HCT116 (cell line): Measurements from ENCODE around the gene IRF2.

Experiments used
- CTCF ChIP-seq, 3 experiments: fragments of 200-600 bp in 1 of 3; sonication (generic) in 1 of 3; IDR thresholded peaks in 2 of 3; conservative IDR thresholded peaks in 1 of 3; 2 replicates each; pipeline ENCODE4 v1.5.1; 2012 to 2017; ENCODE audit warnings: low read depth in 2 of 3, low read length in 2 of 3, antibody characterized with exemption in 1 of 3, borderline replicate concordance in 1 of 3, control low read depth in 1 of 3, mild to moderate bottlenecking in 1 of 3, mixed read lengths in 1 of 3, mixed run types in 1 of 3, moderate library complexity in 1 of 3; ENCODE audit not compliant: insufficient read depth in 1 of 3
- FOSL1 ChIP-seq: IDR thresholded peaks from 2 replicates; pipeline ENCODE4 v1.6.1; 2012; ENCODE audit warnings: low read depth
- JUND ChIP-seq: IDR thresholded peaks from 2 replicates; pipeline ENCODE4 v1.6.1; 2012

- no peak for TF ChIP-seq CTCF (IDR thresholded peaks at IDR 0.05 in 2 of 3, conservative IDR thresholded peaks at IDR 0.05 in 1 of 3; ENCODE audit: borderline replicate concordance in 1 of 3, insufficient read depth in 1 of 3, low read depth in 2 of 3, low read length in 2 of 3)
- TF ChIP-seq FOSL1: no peak
- no peak for TF ChIP-seq JUND
These were observed 2.3 kb downstream of the IRF2 start for GRCh38 chr4:184471881-184472613.
